ENCODE data around the gene ALG14.

ALG14 gene

GRCh38 chr1:94989398-94989797, 83.4 kb downstream of the ALG14 start:
- H3K4me1 ChIP-seq (ENCODE audit: control insufficient read depth, insufficient read depth, low read length): no peaks in the 10 kb centered on the region
- WGBS, 2 experiments: 94 to 97% methylated on average over 1 of the region's 1 CpG
- no peak overlapping the region for H3K27ac ChIP-seq (ENCODE audit: insufficient read depth, low read depth, low read length, poor library complexity, severe bottlenecking)
- no peak overlapping the region for H3K4me3 ChIP-seq (ENCODE audit: insufficient read depth, low read depth, low read length)
- no peaks in the 10 kb centered on the region for H3K36me3 ChIP-seq (ENCODE audit: control insufficient read depth, insufficient read depth, low read length)
- H3K27me3 ChIP-seq (ENCODE audit: control insufficient read depth, insufficient read depth, low read length, poor library complexity, severe bottlenecking): no peaks in the 10 kb centered on the region
- H3K9me3 ChIP-seq (ENCODE audit: control insufficient read depth, low read length): no peaks in the 10 kb centered on the region

- Histone ChIP-seq H3K27me3 (ENCODE audit: control insufficient read depth, insufficient read depth, low read length, poor library complexity, severe bottlenecking) (no peaks in the 10 kb centered on the region), H3K9me3 (ENCODE audit: control insufficient read depth, low read length) (no peaks in the 10 kb centered on the region), H3K27ac (ENCODE audit: insufficient read depth, low read depth, low read length, poor library complexity, severe bottlenecking) (no peak overlapping the region), H3K4me1 (ENCODE audit: control insufficient read depth, insufficient read depth, low read length) (no peaks in the 10 kb centered on the region), H3K36me3 (ENCODE audit: control insufficient read depth, insufficient read depth, low read length) (no peaks in the 10 kb centered on the region), H3K4me3 (ENCODE audit: insufficient read depth, low read depth, low read length) (no peak overlapping the region)
Measured at GRCh38 chr1:94988356-94988755, 84.4 kb downstream of the ALG14 start.

- Histone ChIP-seq H3K4me1 (ENCODE audit: control insufficient read depth, insufficient read depth, low read length) (no peaks in the 10 kb centered on the region), H3K4me3 (ENCODE audit: insufficient read depth, low read depth, low read length) (no peak overlapping the region), H3K27ac (ENCODE audit: insufficient read depth, low read depth, low read length, poor library complexity, severe bottlenecking) (no peak overlapping the region), H3K36me3 (ENCODE audit: control insufficient read depth, insufficient read depth, low read length) (no peaks in the 10 kb centered on the region), H3K9me3 (ENCODE audit: control insufficient read depth, low read length) (no peaks in the 10 kb centered on the region), H3K27me3 (ENCODE audit: control insufficient read depth, insufficient read depth, low read length, poor library complexity, severe bottlenecking) (no peaks in the 10 kb centered on the region)
- WGBS, 2 experiments: 86 to 90% methylated on average over 6 of the region's 6 CpGs
Measured at GRCh38 chr1:94986783-94987182, 86.0 kb downstream of the ALG14 start.

GRCh38 chr1:94983171-94983739, 89.5 kb downstream of the ALG14 start:
- Histone ChIP-seq H3K4me3 (ENCODE audit: insufficient read depth, low read depth, low read length) (no peak overlapping the region), H3K27ac (ENCODE audit: insufficient read depth, low read depth, low read length, poor library complexity, severe bottlenecking) (no peak overlapping the region)
- 93 to 98% methylated on average over 7 of the region's 7 CpGs for WGBS, 2 experiments

GRCh38 chr1:94982398-94982797, 90.4 kb downstream of the ALG14 start:
- no peaks in the 10 kb centered on the region for H3K36me3 ChIP-seq (ENCODE audit: control insufficient read depth, insufficient read depth, low read length)
- H3K4me1 ChIP-seq (ENCODE audit: control insufficient read depth, insufficient read depth, low read length): no peaks in the 10 kb centered on the region
- H3K9me3 ChIP-seq (ENCODE audit: control insufficient read depth, low read length): no peaks in the 10 kb centered on the region
- no peaks in the 10 kb centered on the region for H3K27me3 ChIP-seq (ENCODE audit: control insufficient read depth, insufficient read depth, low read length, poor library complexity, severe bottlenecking)
- no peak overlapping the region for H3K27ac ChIP-seq (ENCODE audit: insufficient read depth, low read depth, low read length, poor library complexity, severe bottlenecking)
- no peak overlapping the region for H3K4me3 ChIP-seq (ENCODE audit: insufficient read depth, low read depth, low read length)
- WGBS, 2 experiments: 78 to 93% methylated on average over 2 of the region's 2 CpGs

More at GRCh38 chr1:94983171-94983739, 89.5 kb downstream of the ALG14 start:
- no peaks in the 10 kb centered on the region for H3K9me3 ChIP-seq (ENCODE audit: control insufficient read depth, low read length)
- no peaks in the 10 kb centered on the region for H3K27me3 ChIP-seq (ENCODE audit: control insufficient read depth, insufficient read depth, low read length, poor library complexity, severe bottlenecking)
- no peaks in the 10 kb centered on the region for H3K4me1 ChIP-seq (ENCODE audit: control insufficient read depth, insufficient read depth, low read length)
- H3K36me3 ChIP-seq (ENCODE audit: control insufficient read depth, insufficient read depth, low read length): no peaks in the 10 kb centered on the region

GRCh38 chr1:94981575-94981973, 91.2 kb downstream of the ALG14 start:
- H3K27ac ChIP-seq (ENCODE audit: insufficient read depth, low read depth, low read length, poor library complexity, severe bottlenecking): no peak overlapping the region
- H3K27me3 ChIP-seq (ENCODE audit: control insufficient read depth, insufficient read depth, low read length, poor library complexity, severe bottlenecking): no peaks in the 10 kb centered on the region
- H3K4me3 ChIP-seq (ENCODE audit: insufficient read depth, low read depth, low read length): no peak overlapping the region
- H3K4me1 ChIP-seq (ENCODE audit: control insufficient read depth, insufficient read depth, low read length): no peaks in the 10 kb centered on the region
- no peaks in the 10 kb centered on the region for H3K9me3 ChIP-seq (ENCODE audit: control insufficient read depth, low read length)
- H3K36me3 ChIP-seq (ENCODE audit: control insufficient read depth, insufficient read depth, low read length): no peaks in the 10 kb centered on the region
- 100% methylated on average over 1 of the region's 1 CpG for WGBS, 2 experiments

GRCh38 chr1:94980582-94981574, 91.9 kb downstream of the ALG14 start:
- WGBS, 2 experiments: 93 to 95% methylated on average over 5 of the region's 6 CpGs
- Histone ChIP-seq H3K27ac (ENCODE audit: insufficient read depth, low read depth, low read length, poor library complexity, severe bottlenecking) (no peak overlapping the region), H3K4me1 (ENCODE audit: control insufficient read depth, insufficient read depth, low read length) (no peaks in the 10 kb centered on the region), H3K36me3 (ENCODE audit: control insufficient read depth, insufficient read depth, low read length) (no peaks in the 10 kb centered on the region), H3K9me3 (ENCODE audit: control insufficient read depth, low read length) (no peaks in the 10 kb centered on the region), H3K27me3 (ENCODE audit: control insufficient read depth, insufficient read depth, low read length, poor library complexity, severe bottlenecking) (no peaks in the 10 kb centered on the region), H3K4me3 (ENCODE audit: insufficient read depth, low read depth, low read length) (no peak overlapping the region)

GRCh38 chr1:94979656-94980581, 92.8 kb downstream of the ALG14 start:
- 92 to 93% methylated on average over 8 to 9 of the region's 9 CpGs for WGBS, 2 experiments
- H3K4me3 ChIP-seq (ENCODE audit: insufficient read depth, low read depth, low read length): no peak overlapping the region
- no peaks in the 10 kb centered on the region for H3K27me3 ChIP-seq (ENCODE audit: control insufficient read depth, insufficient read depth, low read length, poor library complexity, severe bottlenecking)

GRCh38 chr1:94979131-94979530, 93.6 kb downstream of the ALG14 start:
- no peak overlapping the region for H3K4me3 ChIP-seq (ENCODE audit: insufficient read depth, low read depth, low read length)
- no peaks in the 10 kb centered on the region for H3K36me3 ChIP-seq (ENCODE audit: control insufficient read depth, insufficient read depth, low read length)
- 92 to 94% methylated on average over 5 of the region's 5 CpGs for WGBS, 2 experiments
- no peaks in the 10 kb centered on the region for H3K9me3 ChIP-seq (ENCODE audit: control insufficient read depth, low read length)
- H3K27me3 ChIP-seq (ENCODE audit: control insufficient read depth, insufficient read depth, low read length, poor library complexity, severe bottlenecking): no peaks in the 10 kb centered on the region
- no peaks in the 10 kb centered on the region for H3K4me1 ChIP-seq (ENCODE audit: control insufficient read depth, insufficient read depth, low read length)
- H3K27ac ChIP-seq (ENCODE audit: insufficient read depth, low read depth, low read length, poor library complexity, severe bottlenecking): no peak overlapping the region

More at GRCh38 chr1:94979656-94980581, 92.8 kb downstream of the ALG14 start:
- Histone ChIP-seq H3K4me1 (ENCODE audit: control insufficient read depth, insufficient read depth, low read length) (no peaks in the 10 kb centered on the region), H3K9me3 (ENCODE audit: control insufficient read depth, low read length) (no peaks in the 10 kb centered on the region), H3K27ac (ENCODE audit: insufficient read depth, low read depth, low read length, poor library complexity, severe bottlenecking) (no peak overlapping the region), H3K36me3 (ENCODE audit: control insufficient read depth, insufficient read depth, low read length) (no peaks in the 10 kb centered on the region)

- no peaks in the 10 kb centered on the region for H3K9me3 ChIP-seq (ENCODE audit: control insufficient read depth, low read length)
- no peaks in the 10 kb centered on the region for H3K36me3 ChIP-seq (ENCODE audit: control insufficient read depth, insufficient read depth, low read length)
- 90 to 97% methylated on average over 2 of the region's 2 CpGs for WGBS, 2 experiments
- no peaks in the 10 kb centered on the region for H3K27me3 ChIP-seq (ENCODE audit: control insufficient read depth, insufficient read depth, low read length, poor library complexity, severe bottlenecking)
- H3K4me1 ChIP-seq (ENCODE audit: control insufficient read depth, insufficient read depth, low read length): no peaks in the 10 kb centered on the region
- H3K27ac ChIP-seq (ENCODE audit: insufficient read depth, low read depth, low read length, poor library complexity, severe bottlenecking): no peak overlapping the region
- no peak overlapping the region for H3K4me3 ChIP-seq (ENCODE audit: insufficient read depth, low read depth, low read length)
Measured at GRCh38 chr1:94978401-94978800, 94.3 kb downstream of the ALG14 start.
